ENCODE data around the gene C11orf68.
A peak's percentile ranks its signal among the peaks of the same experiment; 100 is the strongest.

Gene C11orf68

DNA sequence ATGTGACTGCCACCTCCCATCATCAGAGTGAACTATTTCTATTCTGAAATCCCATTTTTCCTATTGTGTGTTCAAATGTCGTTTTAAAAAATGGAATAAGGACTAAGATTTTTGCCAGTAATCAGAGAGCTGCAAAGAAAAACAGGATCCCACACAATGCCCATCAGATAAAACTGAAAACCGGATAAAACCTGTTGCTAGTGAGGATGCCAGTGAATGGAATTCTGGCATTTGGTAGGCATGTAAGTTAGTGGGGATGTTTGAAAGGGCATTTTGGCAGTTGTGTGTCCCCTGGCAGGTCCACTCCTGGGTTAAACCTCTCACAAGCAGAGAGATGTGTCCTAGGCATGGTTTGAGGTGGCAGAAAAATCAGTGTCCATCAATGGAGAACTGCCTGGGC lies 6.5 kb upstream of the C11orf68 start:
- no peak for DNase-seq
- Histone ChIP-seq H3K4me3 (ENCODE audit: insufficient read depth, low read depth, low read length, poor library complexity, severe bottlenecking) (no peak overlapping the region), H3K36me3 (ENCODE audit: control insufficient read depth, insufficient read depth, low read length) (peaks cover 12% of the 10 kb centered on the region), H3K4me1 (ENCODE audit: control insufficient read depth, insufficient read depth, low read length, poor library complexity, severe bottlenecking) (peaks cover 23% of the 10 kb centered on the region), H3K27ac (ENCODE audit: insufficient read depth, low read length, poor library complexity, severe bottlenecking) (no peak overlapping the region), H3K9me3 (ENCODE audit: control insufficient read depth, low read length) (no peaks in the 10 kb centered on the region), H3K27me3 (replicated peaks; ENCODE audit: control insufficient read depth, insufficient read depth, low read length, poor library complexity, severe bottlenecking) (no peaks in the 10 kb centered on the region)

DNA sequence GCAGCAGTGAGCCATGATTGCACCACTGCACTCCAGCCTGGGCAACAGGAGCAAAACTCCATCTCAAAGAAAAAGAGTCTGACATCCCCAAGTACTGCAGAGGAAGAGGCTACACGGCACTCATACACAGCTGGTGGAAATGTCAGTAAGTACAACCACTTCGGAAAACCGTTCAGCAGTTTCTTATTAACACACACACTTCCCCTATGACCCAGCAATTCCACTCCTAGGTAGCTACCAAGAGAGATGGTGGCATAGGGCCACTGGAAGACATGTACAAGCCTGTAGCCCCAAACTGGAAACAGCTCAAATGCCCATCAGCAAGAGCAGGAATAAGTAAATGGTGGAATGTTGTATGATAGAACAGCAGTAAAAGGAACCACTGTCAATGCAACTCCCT lies 3.7 kb upstream of the C11orf68 start:
- DNase-seq: no peak
- H3K9me3 ChIP-seq (ENCODE audit: control insufficient read depth, low read length): no peaks in the 10 kb centered on the region

DNA sequence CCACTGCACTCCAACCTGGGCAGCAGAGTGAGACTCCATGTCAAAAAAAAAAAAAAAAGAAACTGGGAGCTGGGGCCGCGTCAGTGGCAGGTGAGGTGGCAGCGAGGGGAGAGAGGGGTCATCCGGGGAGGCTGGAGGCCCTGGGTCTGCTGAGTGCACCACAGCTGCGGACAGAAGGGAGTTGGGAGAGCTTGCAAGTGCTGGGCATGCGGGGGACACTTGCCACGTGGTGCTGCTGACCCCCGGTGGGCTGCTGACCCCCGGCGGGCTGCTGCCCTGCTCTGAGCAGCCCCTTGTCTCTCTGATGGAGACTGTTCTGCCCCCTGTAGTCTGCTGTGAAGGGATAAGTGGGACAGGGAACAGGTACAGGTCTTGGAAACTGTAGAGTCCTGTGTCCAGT lies 3.0 kb upstream of the C11orf68 start:
- no peak for DNase-seq
- H3K36me3 ChIP-seq (ENCODE audit: control insufficient read depth, insufficient read depth, low read length): peaks cover 12% of the 10 kb centered on the region
- H3K27me3 ChIP-seq (replicated peaks; ENCODE audit: control insufficient read depth, insufficient read depth, low read length, poor library complexity, severe bottlenecking): no peaks in the 10 kb centered on the region
- no peaks in the 10 kb centered on the region for H3K9me3 ChIP-seq (ENCODE audit: control insufficient read depth, low read length)
- no peak overlapping the region for H3K4me3 ChIP-seq (ENCODE audit: insufficient read depth, low read depth, low read length, poor library complexity, severe bottlenecking)
- H3K27ac ChIP-seq (ENCODE audit: insufficient read depth, low read length, poor library complexity, severe bottlenecking): no peak overlapping the region
- peaks cover 30% of the 10 kb centered on the region for H3K4me1 ChIP-seq (ENCODE audit: control insufficient read depth, insufficient read depth, low read length, poor library complexity, severe bottlenecking)

More for the DNA sequence above, 3.7 kb upstream of the C11orf68 start:
- no peaks in the 10 kb centered on the region for H3K27me3 ChIP-seq (replicated peaks; ENCODE audit: control insufficient read depth, insufficient read depth, low read length, poor library complexity, severe bottlenecking)
- H3K27ac ChIP-seq (ENCODE audit: insufficient read depth, low read length, poor library complexity, severe bottlenecking): no peak overlapping the region
- H3K4me3 ChIP-seq (ENCODE audit: insufficient read depth, low read depth, low read length, poor library complexity, severe bottlenecking): no peak overlapping the region
- peaks cover 25% of the 10 kb centered on the region for H3K4me1 ChIP-seq (ENCODE audit: control insufficient read depth, insufficient read depth, low read length, poor library complexity, severe bottlenecking)
- peaks cover 12% of the 10 kb centered on the region for H3K36me3 ChIP-seq (ENCODE audit: control insufficient read depth, insufficient read depth, low read length)

DNA sequence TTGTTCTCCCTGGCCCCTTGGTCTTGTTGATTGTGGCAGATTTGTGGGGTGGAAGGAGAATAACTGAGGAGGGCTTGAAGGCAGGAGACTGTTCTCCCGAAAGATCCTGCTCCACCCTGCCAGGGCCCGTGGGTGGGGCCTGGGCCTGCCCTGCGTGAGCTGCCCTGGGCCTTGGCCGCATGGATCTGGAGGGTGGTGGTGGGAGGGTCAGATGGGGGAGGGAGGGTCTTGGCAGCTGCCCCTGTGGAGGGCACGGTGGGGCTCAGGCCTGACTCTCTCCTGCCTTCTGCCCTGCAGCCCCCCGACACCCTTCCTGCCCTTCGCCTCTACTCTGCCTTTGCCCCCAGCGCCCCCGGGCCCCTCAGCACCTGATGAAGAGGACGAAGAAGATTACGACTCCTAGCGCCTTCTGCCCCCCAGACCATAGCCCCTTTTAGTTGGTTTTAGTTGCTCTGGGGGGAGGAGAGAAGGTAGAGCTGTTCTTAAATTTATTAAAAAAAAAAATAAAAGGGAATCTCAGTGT lies 2.2 kb upstream of the C11orf68 start:
- Histone ChIP-seq H3K4me1 (ENCODE audit: control insufficient read depth, insufficient read depth, low read length, poor library complexity, severe bottlenecking) (peaks cover 32% of the 10 kb centered on the region), H3K9me3 (ENCODE audit: control insufficient read depth, low read length) (no peaks in the 10 kb centered on the region), H3K36me3 (ENCODE audit: control insufficient read depth, insufficient read depth, low read length) (peaks cover 12% of the 10 kb centered on the region), H3K27ac (ENCODE audit: insufficient read depth, low read length, poor library complexity, severe bottlenecking) (peak overlapping the region; percentile 29), H3K27me3 (replicated peaks; ENCODE audit: control insufficient read depth, insufficient read depth, low read length, poor library complexity, severe bottlenecking) (no peaks in the 10 kb centered on the region), H3K4me3 (ENCODE audit: insufficient read depth, low read depth, low read length, poor library complexity, severe bottlenecking) (no peak overlapping the region)
- DNase-seq: no peak

DNA sequence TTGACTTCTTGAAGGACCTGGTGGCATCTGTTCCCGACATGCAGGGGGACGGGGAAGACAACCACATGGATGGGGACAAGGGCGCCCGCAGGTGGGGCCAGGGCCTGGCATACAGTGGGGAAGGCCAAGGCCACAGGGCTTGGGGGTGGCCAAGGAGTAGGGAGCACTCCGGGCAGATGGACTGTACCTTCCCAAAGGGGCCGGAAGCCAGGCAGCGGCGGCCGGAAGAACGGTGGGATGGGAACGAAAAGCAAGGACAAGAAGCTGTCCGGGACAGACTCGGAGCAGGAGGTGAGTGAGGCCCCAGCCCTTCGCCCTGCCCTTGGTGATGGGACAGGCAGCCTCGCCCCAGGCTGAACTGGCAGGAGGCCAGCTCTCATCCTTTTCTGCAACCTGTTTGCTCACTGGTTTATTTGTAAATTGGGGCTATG lies 1.5 kb upstream of the C11orf68 start:
- peaks cover 32% of the 10 kb centered on the region for H3K4me1 ChIP-seq (ENCODE audit: control insufficient read depth, insufficient read depth, low read length, poor library complexity, severe bottlenecking)
- peak overlapping the region; percentile 76 for H3K27ac ChIP-seq (ENCODE audit: insufficient read depth, low read length, poor library complexity, severe bottlenecking)
- no peak for DNase-seq
- no peaks in the 10 kb centered on the region for H3K27me3 ChIP-seq (replicated peaks; ENCODE audit: control insufficient read depth, insufficient read depth, low read length, poor library complexity, severe bottlenecking)
- H3K4me3 ChIP-seq (ENCODE audit: insufficient read depth, low read depth, low read length, poor library complexity, severe bottlenecking): peak overlapping the region; percentile 89
- peaks cover 12% of the 10 kb centered on the region for H3K36me3 ChIP-seq (ENCODE audit: control insufficient read depth, insufficient read depth, low read length)
- no peaks in the 10 kb centered on the region for H3K9me3 ChIP-seq (ENCODE audit: control insufficient read depth, low read length)

DNA sequence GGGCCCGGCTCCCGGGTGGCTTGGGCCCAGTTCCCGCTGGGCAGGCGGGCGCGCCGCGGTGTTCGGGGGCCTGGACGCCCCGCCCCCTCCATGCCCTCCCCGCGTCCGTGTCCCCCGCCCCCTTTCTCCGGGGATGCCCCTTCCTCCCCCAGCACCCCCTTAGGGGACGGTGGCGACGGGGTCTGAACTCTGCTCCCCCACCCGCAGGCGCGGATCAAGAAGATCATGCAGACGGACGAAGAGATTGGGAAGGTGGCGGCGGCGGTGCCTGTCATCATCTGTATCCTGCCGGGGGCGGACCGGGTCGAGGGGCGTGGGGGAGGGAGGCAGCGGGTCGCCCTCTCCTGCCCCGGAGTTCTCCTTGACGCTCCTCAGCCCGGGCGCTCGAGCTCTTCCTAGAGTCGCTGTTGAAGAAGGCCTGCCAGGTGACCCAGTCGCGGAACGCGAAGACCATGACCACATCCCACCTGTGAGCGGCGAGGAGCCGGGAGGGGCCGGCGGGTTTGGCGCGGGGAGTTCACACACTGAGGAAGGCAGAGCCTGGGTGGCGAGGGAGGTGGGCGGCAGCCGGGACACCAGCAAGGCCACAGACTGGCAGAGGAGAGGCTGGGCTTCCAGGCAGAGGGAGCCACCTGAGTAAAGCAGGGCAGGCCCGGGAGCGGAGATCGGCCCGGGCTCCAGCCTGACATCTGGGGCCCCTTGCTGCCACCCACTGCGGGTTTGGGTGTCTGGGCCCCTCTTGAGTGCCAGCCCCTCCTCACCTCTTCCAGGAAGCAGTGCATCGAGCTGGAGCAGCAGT lies 910 bp upstream of the C11orf68 start:
- peaks cover 12% of the 10 kb centered on the region for H3K36me3 ChIP-seq (ENCODE audit: control insufficient read depth, insufficient read depth, low read length)
- H3K27me3 ChIP-seq (replicated peaks; ENCODE audit: control insufficient read depth, insufficient read depth, low read length, poor library complexity, severe bottlenecking): no peaks in the 10 kb centered on the region
- H3K27ac ChIP-seq (ENCODE audit: insufficient read depth, low read length, poor library complexity, severe bottlenecking): peak overlapping the region; percentile 76
- H3K9me3 ChIP-seq (ENCODE audit: control insufficient read depth, low read length): no peaks in the 10 kb centered on the region
- H3K4me3 ChIP-seq (ENCODE audit: insufficient read depth, low read depth, low read length, poor library complexity, severe bottlenecking): peak overlapping the region; percentile 89
- H3K4me1 ChIP-seq (ENCODE audit: control insufficient read depth, insufficient read depth, low read length, poor library complexity, severe bottlenecking): peaks cover 32% of the 10 kb centered on the region
- DNase-seq: peak; percentile 52 to 68 (median 61)

DNA sequence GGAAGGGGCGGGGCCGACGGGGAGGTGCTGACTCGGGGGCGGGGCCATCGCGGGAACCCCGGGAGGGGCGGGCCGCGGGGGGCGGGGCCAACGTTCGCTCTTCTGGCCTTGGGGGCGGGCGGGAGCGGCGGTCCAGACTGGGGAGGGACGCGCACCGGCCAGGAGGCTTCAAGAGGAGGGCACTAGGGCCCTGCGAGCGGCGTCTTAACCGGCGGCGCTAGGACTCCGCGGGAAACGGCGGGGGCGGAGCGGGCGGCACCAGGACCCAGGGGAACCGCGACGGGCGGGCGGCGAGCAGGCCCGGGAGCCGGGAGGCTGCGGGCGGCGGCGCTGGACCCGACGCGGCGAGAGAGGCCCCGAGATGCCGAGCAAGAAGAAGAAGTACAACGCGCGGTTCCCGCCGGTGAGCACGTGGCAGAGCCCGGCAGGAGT lies 295 bp upstream of the C11orf68 start, which contains the start of gene DRAP1:
TSS of gene DRAP1 (plus strand) at position 286 of the 432 bp plus-strand sequence. CDS start at position 362, 76 bp downstream.
- H3K36me3 ChIP-seq (ENCODE audit: control insufficient read depth, insufficient read depth, low read length): peaks cover 10% of the 10 kb centered on the region
- no peaks in the 10 kb centered on the region for H3K9me3 ChIP-seq (ENCODE audit: control insufficient read depth, low read length)
- peak within 1 kb of the TSS; percentile 93 for H3K27ac ChIP-seq (ENCODE audit: insufficient read depth, low read length, poor library complexity, severe bottlenecking)
- H3K27me3 ChIP-seq (replicated peaks; ENCODE audit: control insufficient read depth, insufficient read depth, low read length, poor library complexity, severe bottlenecking): no peaks in the 10 kb centered on the region
- peak within 1 kb of the TSS; percentile 89 for H3K4me3 ChIP-seq (ENCODE audit: insufficient read depth, low read depth, low read length, poor library complexity, severe bottlenecking)
- H3K4me1 ChIP-seq (ENCODE audit: control insufficient read depth, insufficient read depth, low read length, poor library complexity, severe bottlenecking): peaks cover 32% of the 10 kb centered on the region
- DNase-seq: peak; percentile 98 to 100 (median 99)

DNA sequence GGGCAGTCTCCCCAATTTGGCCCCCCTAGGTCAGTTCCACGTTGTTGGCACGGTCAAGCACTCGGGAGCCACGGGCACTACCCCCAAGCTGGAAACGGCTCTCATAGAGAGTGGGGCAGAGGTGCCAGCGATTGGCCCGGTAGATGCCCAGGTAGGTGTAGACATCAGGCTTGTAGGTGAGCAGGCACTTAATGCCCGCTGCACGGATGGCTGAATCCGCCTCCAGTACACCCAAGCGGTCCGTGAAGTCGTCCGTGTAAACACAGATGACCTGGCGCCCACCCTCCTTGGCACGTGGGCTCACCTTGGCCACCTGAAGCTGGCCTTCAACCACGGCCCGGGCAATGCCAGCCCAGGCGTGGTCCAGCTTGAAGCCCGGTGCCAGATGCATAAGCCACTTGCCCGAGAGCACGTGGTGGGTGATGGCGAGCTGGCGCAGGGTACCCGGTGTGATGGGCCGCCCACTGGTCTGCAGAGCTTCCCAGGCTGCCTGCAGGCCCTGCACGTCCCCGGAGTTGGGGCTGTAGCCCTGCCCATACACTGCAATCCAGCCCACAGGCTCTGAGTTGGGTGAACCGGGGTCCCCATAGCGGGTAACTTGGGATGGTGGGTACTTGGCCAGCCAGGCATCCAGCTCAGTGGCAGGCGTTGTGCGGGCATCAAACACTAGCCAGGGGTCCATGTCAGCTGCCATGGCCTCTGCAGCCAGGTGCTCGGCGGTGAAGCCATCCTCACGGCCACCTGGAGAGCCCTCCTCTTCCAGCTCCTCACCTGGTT lies 1.2 kb downstream of the C11orf68 start:
- Histone ChIP-seq H3K27ac (ENCODE audit: insufficient read depth, low read length, poor library complexity, severe bottlenecking) (peak overlapping the region; percentile 93), H3K4me1 (ENCODE audit: control insufficient read depth, insufficient read depth, low read length, poor library complexity, severe bottlenecking) (peaks cover 32% of the 10 kb centered on the region), H3K27me3 (replicated peaks; ENCODE audit: control insufficient read depth, insufficient read depth, low read length, poor library complexity, severe bottlenecking) (no peaks in the 10 kb centered on the region), H3K36me3 (ENCODE audit: control insufficient read depth, insufficient read depth, low read length) (peaks cover 7% of the 10 kb centered on the region), H3K9me3 (ENCODE audit: control insufficient read depth, low read length) (no peaks in the 10 kb centered on the region), H3K4me3 (ENCODE audit: insufficient read depth, low read depth, low read length, poor library complexity, severe bottlenecking) (peak overlapping the region; percentile 82)
- no peak for DNase-seq

DNA sequence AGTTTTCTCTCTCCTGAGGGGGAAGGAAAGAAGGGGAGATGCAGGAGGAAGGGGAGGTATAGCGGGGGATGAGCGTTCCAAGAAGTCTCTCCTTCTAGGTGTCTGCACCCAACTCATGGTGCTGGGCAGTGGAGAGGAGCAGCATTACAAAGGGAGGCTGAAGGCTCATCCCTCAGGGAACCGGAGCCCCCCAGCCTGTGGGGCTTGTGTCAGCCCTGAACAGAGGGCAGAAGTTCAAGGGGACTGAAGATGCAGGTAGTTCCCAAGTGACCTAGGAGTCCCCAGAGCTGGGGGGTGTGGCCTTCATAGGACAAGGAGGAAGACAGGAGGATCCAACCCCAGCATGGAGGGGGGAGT lies 1.8 kb downstream of the C11orf68 start:
- peaks cover 32% of the 10 kb centered on the region for H3K4me1 ChIP-seq (ENCODE audit: control insufficient read depth, insufficient read depth, low read length, poor library complexity, severe bottlenecking)
- no peak overlapping the region for H3K4me3 ChIP-seq (ENCODE audit: insufficient read depth, low read depth, low read length, poor library complexity, severe bottlenecking)

DNA sequence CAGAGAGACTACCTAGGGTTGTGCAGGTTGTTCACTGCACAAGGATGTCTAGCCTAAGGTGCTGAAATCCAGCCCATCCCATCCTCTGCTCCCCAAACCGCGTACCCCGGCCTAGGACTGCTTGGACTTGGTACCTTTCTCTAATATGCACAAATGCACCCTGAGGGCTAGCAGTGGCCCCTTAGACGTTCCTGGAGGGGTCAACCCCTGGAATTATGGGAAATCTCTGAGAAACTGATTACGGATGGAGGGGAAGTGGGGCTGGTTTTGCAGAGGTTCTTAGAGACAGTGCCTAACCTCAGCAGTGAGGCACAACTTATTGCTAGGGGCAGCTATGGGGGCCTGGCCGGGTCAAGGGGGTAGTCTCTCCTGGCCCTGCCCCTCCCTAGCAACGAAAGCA lies 2.5 kb downstream of the C11orf68 start:
- Histone ChIP-seq H3K27ac (ENCODE audit: insufficient read depth, low read length, poor library complexity, severe bottlenecking) (no peak overlapping the region), H3K4me1 (ENCODE audit: control insufficient read depth, insufficient read depth, low read length, poor library complexity, severe bottlenecking) (peaks cover 32% of the 10 kb centered on the region), H3K27me3 (replicated peaks; ENCODE audit: control insufficient read depth, insufficient read depth, low read length, poor library complexity, severe bottlenecking) (no peaks in the 10 kb centered on the region), H3K36me3 (ENCODE audit: control insufficient read depth, insufficient read depth, low read length) (no peaks in the 10 kb centered on the region), H3K9me3 (ENCODE audit: control insufficient read depth, low read length) (no peaks in the 10 kb centered on the region), H3K4me3 (ENCODE audit: insufficient read depth, low read depth, low read length, poor library complexity, severe bottlenecking) (no peak overlapping the region)
- DNase-seq: no peak

More for the DNA sequence above, 1.8 kb downstream of the C11orf68 start:
- Histone ChIP-seq H3K27ac (ENCODE audit: insufficient read depth, low read length, poor library complexity, severe bottlenecking) (no peak overlapping the region), H3K36me3 (ENCODE audit: control insufficient read depth, insufficient read depth, low read length) (peaks cover 3% of the 10 kb centered on the region), H3K9me3 (ENCODE audit: control insufficient read depth, low read length) (no peaks in the 10 kb centered on the region), H3K27me3 (replicated peaks; ENCODE audit: control insufficient read depth, insufficient read depth, low read length, poor library complexity, severe bottlenecking) (no peaks in the 10 kb centered on the region)
- no peak for DNase-seq

All from effector memory CD4-positive, alpha-beta T cell (primary cell).